Dermis blood vessel endothelial cell (primary cell): Measurements from ENCODE around the gene SERPINB6. TPM values are rescaled to one million over a fixed set of nuclear protein-coding genes. Genes with fewer than 3 reads are reported as not detected.
A peak's percentile ranks its signal among the peaks of the same experiment; 100 is the strongest.
"Not testable (repeated sequence)": the region's sequence is repeated elsewhere in the genome, so short reads cannot be mapped to it uniquely, and the experiment has no call there.

Source experiments
- DNase-seq: peaks from one replicate; pipeline ENCODE4 v3.0.0; 2010
- total RNA-seq: library from RNA; depleted of rRNA; stranded (reverse); fragments of >200 nt; gene quantifications from 2 replicates; pipeline ENCODE4 v1.2.3, GENCODE V29; 2014

Gene SERPINB6
- total RNA-seq, 1 donor from 2014 or later, result 135 TPM

- not testable (repeated sequence) for DNase-seq
These were observed 67.8 kb downstream of the SERPINB6 start for GRCh38 chr6:2903411-2904185.

- not testable (repeated sequence) for DNase-seq
These were observed 69.5 kb downstream of the SERPINB6 start for GRCh38 chr6:2901645-2902502.

DNA sequence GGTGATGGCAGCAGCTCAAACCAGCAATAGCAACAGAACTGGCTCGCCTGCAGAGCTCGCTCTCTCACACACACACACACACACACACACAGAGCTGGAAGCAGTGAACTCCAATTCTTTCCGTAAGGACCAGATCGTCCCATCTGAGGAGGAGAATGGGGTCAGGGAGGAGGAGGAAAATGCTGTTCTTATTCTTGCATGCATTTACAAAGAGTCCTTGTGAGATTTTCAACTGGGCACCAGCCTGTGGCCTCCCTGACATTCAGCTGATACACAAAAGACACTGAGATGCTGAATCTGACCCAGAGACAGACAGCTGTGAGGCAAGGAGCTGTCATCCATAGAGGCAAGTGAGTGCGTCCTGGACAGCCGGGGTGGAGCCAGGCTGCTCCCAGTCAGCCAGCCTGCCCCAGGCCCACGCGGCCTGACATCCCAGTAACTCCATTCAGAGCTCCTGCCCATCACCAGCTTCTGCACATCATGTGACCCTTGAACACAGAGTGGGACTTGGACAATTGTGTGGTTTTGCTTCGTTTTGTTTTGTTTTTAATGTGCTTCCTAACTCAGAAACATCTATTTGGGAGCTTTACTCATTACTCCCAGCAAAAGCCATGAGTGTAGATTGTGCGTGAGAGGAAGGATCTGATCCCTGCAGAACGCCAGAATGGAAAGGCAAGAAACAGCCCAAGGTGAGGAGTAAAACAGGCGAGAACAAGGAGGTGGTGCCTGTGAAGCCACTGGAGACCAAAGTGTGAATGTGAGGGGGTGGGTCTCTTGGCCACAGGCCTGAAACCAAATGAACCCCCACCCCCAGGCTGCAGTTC, 70.3 kb downstream of the SERPINB6 start:
- DNase-seq, result peak; percentile 48

DNA sequence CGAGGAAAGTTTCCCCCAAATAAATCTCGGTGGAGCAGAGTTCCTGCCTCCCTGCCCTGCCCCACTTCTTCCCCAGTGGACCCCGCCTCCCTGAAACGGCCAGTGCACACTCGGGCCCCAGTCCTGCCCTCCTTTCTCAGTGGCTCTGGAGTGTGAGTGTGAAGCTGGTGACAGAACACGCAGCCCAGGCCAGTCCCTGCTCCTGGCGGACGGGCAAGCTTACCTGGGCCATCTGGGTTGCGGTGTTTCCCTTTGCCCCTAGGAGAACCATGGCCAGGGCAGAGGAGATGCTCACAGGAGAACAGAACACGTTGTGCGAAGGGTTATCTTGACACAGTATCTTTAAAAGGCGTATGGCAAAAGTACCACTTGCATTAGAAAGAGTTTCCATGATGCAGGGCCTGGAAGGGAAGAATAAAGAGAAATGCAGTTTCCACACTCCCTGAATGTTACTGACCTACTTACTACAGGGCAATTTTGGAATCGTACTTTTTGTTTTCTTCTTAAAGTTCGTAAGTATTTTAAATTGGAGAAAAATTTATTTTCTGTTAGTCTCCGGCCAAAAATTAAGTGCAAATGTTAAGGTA, 71.1 kb downstream of the SERPINB6 start:
- DNase-seq, result no peak

DNA sequence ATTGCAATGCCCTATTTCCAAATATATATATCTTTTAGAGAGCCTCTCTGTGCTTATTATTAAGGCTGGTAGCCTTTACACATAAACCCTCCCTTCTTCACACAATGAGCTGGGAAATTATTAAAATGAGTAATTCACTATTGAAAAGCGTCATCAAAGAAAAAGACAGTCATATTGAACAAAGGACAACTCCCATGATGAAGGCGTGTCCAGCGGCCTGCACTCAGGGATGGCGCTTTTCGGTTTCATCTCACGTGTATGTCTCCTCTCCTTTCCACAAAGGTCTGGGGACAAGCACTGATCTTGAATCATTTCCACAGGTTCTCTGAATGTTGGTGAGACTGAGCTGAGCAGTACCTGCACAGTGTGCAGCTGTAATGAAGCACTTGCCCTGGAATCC, 71.8 kb downstream of the SERPINB6 start:
- DNase-seq, result no peak

Other genes starting within 250 kb of the SERPINB6 start
- 0.51 and 0.65 TPM in 2 replicates for gene MYLK4, start 220.6 kb downstream of the SERPINB6 start, total RNA-seq
- gene WRNIP1, start 206.2 kb downstream of the SERPINB6 start, total RNA-seq, result 73.6 and 77.3 TPM in 2 replicates
- 32.2 and 57.8 TPM in 2 replicates for gene SERPINB1, start 129.7 kb downstream of the SERPINB6 start, total RNA-seq
- gene SERPINB9, start 68.3 kb downstream of the SERPINB6 start, total RNA-seq, result 37.3 and 98.0 TPM in 2 replicates
- 22.5 and 24.1 TPM in 2 replicates for gene NQO2, start 28.3 kb upstream of the SERPINB6 start, total RNA-seq
- 30.5 and 35.4 TPM in 2 replicates for gene RIPK1, start 96.9 kb upstream of the SERPINB6 start, total RNA-seq
- gene BPHL, start 147.1 kb upstream of the SERPINB6 start, total RNA-seq, result 14.2 and 20.8 TPM in 2 replicates
- gene TUBB2A, start 186.0 kb upstream of the SERPINB6 start, total RNA-seq, result 77.2 and 88.7 TPM in 2 replicates